Uterus (tissue), 4 donors: Measurements from ENCODE around the gene CYP26B1. TPM values are rescaled to one million over a fixed set of nuclear protein-coding genes. Genes with fewer than 3 reads are reported as not detected.

ENCODE experiments used
- DNase-seq, 2 donors: peaks; one replicate each; pipeline ENCODE4 v3.0.0-alpha.2; 2019 to 2020
- H3K27ac ChIP-seq, 2 donors: fragments of 200-600 bp; sonication (generic); 1 replicate in 1 of 2; 2 replicates in 1 of 2; pipeline ENCODE4 v1.5.1; 2016 to 2018
- H3K27me3 ChIP-seq, 2 donors: fragments of 200-600 bp; sonication (generic); one replicate each; pipeline ENCODE4 v1.5.1; 2018 to 2019; ENCODE audit warnings: control low read depth in 1 of 2
- H3K36me3 ChIP-seq, 2 donors: fragments of 200-600 bp; sonication (generic); one replicate each; pipeline ENCODE4 v1.5.1; 2019; ENCODE audit warnings: control low read depth in 1 of 2
- H3K4me1 ChIP-seq, 2 donors: fragments of 200-600 bp; sonication (generic); one replicate each; pipeline ENCODE4 v1.5.1; 2018 to 2019; ENCODE audit warnings: control low read depth in 1 of 2
- H3K4me3 ChIP-seq, 2 donors: fragments of 200-600 bp; sonication (generic); 1 replicate in 1 of 2; 2 replicates in 1 of 2; pipeline ENCODE4 v1.5.1; 2018 to 2019; ENCODE audit warnings: mild to moderate bottlenecking in 1 of 2
- H3K9me3 ChIP-seq, 2 donors: fragments of 200-600 bp; sonication (generic); one replicate each; pipeline ENCODE4 v1.5.1; 2019; ENCODE audit warnings: control low read depth in 1 of 2
- CTCF ChIP-seq, 4 experiments: fragments of 200-600 bp in 2 of 4; fragments of 450-650 bp in 2 of 4; sonication (generic) in 2 of 4; IDR thresholded peaks; one replicate each; pipeline ENCODE4 v1.5.1; 2016 to 2019; ENCODE audit warnings: antibody characterized with exemption in 4 of 4, mild to moderate bottlenecking in 2 of 4, moderate library complexity in 1 of 4
- POLR2A ChIP-seq, 2 donors: fragments of 450-650 bp; IDR thresholded peaks; one replicate each; pipeline ENCODE4 v1.6.1; 2016; ENCODE audit warnings: antibody characterized with exemption in 2 of 2, mild to moderate bottlenecking in 1 of 2, moderate library complexity in 1 of 2
- intact Hi-C: fragments of 100-400 bp; cut with DNase I; formaldehyde crosslinking; loops from one replicate; pipeline ENCODE4 v1.15.1; 2023; ENCODE audit warnings: low total_unique reads
- total RNA-seq, 4 donors: library from RNA; depleted of rRNA in 3 of 4; stranded (reverse); fragments of >200 nt in 3 of 4; gene quantifications; one replicate each; pipeline versions ENCODE4 v1.1.0 to v1.2.4, GENCODE V29; 2014 to 2023
- donor health status: DM: yes; HTN: yes; CAD: no.

CYP26B1 gene
- total RNA-seq, 4 donors from 2014 or later: 0.59 to 6.5 (median 1.4) TPM; not detected in 1

- no peak overlapping the region for H3K27ac ChIP-seq
- no peak for TF ChIP-seq CTCF (IDR thresholded peaks at IDR 0.05)
- no peak for TF ChIP-seq POLR2A (IDR thresholded peaks at IDR 0.05)
- H3K4me3 ChIP-seq: no peak overlapping the region
- DNase-seq: no peak
- intact Hi-C loops: no loop called here
- H3K27me3 ChIP-seq: no peaks in the 10 kb centered on the region
- no peaks in the 10 kb centered on the region for H3K4me1 ChIP-seq
- no peaks in the 10 kb centered on the region for H3K9me3 ChIP-seq
- H3K36me3 ChIP-seq: no peaks in the 10 kb centered on the region
Measured at GRCh38 chr2:72124376-72124775, 23.3 kb downstream of the CYP26B1 start.

GRCh38 chr2:72121153-72121552 is 26.5 kb downstream of the CYP26B1 start:
- intact Hi-C loops: no loop called here
- H3K4me3 ChIP-seq: no peak overlapping the region
- TF ChIP-seq CTCF (IDR thresholded peaks at IDR 0.05) (no peak), POLR2A (IDR thresholded peaks at IDR 0.05) (no peak)
- H3K4me1 ChIP-seq: no peaks in the 10 kb centered on the region
- H3K36me3 ChIP-seq: no peaks in the 10 kb centered on the region
- H3K9me3 ChIP-seq: no peaks in the 10 kb centered on the region
- H3K27ac ChIP-seq: no peak overlapping the region
- H3K27me3 ChIP-seq: no peaks in the 10 kb centered on the region
- DNase-seq: no peak

DNA sequence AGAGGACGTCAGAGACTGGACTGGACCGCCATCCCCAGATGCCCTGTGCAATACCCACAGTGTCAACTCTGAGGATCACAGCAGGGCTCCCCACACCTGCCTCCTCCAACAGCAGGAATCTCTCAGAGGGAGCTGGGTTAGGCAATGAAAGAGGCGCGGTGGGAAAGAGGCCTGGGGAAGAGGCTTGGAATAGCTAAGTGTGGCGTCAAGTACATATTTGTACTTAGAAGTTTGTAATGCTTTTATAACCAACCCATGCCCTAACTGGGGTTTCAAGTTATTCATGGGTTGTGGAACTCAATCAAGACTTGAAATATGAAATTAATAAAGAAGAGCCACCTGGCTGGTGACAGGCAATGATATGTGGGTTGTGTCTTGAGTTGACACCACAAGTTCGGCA is 28.7 kb downstream of the CYP26B1 start:
- no peak overlapping the region for H3K4me3 ChIP-seq
- intact Hi-C loops: no loop called here
- H3K36me3 ChIP-seq: no peaks in the 10 kb centered on the region
- no peak for TF ChIP-seq POLR2A (IDR thresholded peaks at IDR 0.05)
- TF ChIP-seq CTCF (IDR thresholded peaks at IDR 0.05): no peak
- no peaks in the 10 kb centered on the region for H3K27me3 ChIP-seq
- H3K4me1 ChIP-seq: no peaks in the 10 kb centered on the region
- DNase-seq: no peak
- H3K9me3 ChIP-seq: no peaks in the 10 kb centered on the region
- no peak overlapping the region for H3K27ac ChIP-seq

DNA sequence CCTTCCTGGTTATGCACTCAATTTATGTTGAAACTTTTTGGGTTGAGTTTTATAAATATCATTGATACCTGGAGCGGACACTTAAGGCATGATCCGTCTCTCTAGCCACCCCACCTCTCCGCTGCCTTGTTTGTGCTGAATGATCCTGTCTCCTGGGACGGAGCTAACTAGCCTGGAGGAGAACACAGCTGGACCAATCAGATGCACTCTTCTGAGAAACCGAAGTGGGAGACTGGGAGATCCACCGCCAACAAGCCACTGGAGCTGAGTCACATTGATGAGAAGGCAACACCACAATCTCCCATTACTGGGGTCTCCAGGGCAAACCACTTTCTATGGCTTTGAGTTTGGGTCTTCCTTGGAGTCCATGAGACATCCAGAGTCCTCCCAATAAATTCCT is 29.3 kb downstream of the CYP26B1 start:
- intact Hi-C loops: no loop called here
- DNase-seq: no peak
- TF ChIP-seq POLR2A (IDR thresholded peaks at IDR 0.05) (no peak), CTCF (IDR thresholded peaks at IDR 0.05) (no peak)

GRCh38 chr2:72117718-72118117 is 29.9 kb downstream of the CYP26B1 start:
- H3K4me1 ChIP-seq: no peaks in the 10 kb centered on the region
- H3K4me3 ChIP-seq: no peak overlapping the region
- H3K27me3 ChIP-seq: no peaks in the 10 kb centered on the region
- H3K9me3 ChIP-seq: no peaks in the 10 kb centered on the region
- intact Hi-C loops: no loop called here
- TF ChIP-seq CTCF (IDR thresholded peaks at IDR 0.05) (no peak), POLR2A (IDR thresholded peaks at IDR 0.05) (no peak)
- no peak for DNase-seq
- no peaks in the 10 kb centered on the region for H3K36me3 ChIP-seq
- H3K27ac ChIP-seq: no peak overlapping the region

More for the DNA sequence above, 29.3 kb downstream of the CYP26B1 start:
- Histone ChIP-seq H3K27me3 (no peaks in the 10 kb centered on the region), H3K9me3 (no peaks in the 10 kb centered on the region), H3K36me3 (no peaks in the 10 kb centered on the region), H3K4me3 (no peak overlapping the region), H3K27ac (no peak overlapping the region), H3K4me1 (no peaks in the 10 kb centered on the region)
